Esophagus squamous epithelium (tissue), 5 donors: ENCODE results near the gene TSBP1. TPM values are rescaled to one million over a fixed set of nuclear protein-coding genes. Genes with fewer than 3 reads are reported as not detected.
A peak's percentile ranks its signal among the peaks of the same experiment; 100 is the strongest.

Source experiments
- DNase-seq: peaks from one replicate; lab custom pipeline; 2025; lab: John Stamatoyannopoulos, UW
- H3K27ac ChIP-seq, 4 donors: fragments of 200-600 bp; sonication (generic); one replicate each; pipeline ENCODE4 v1.5.1; 2016 to 2019; ENCODE audit warnings: mild to moderate bottlenecking in 1 of 4
- H3K27me3 ChIP-seq, 4 donors: fragments of 200-600 bp; sonication (generic); 1 replicate in 3 of 4; 2 replicates in 1 of 4; pipeline versions ENCODE4 v1.5.1 to v1.6.0; 2017 to 2021; ENCODE audit warnings: antibody characterized with exemption in 1 of 4
- H3K36me3 ChIP-seq, 3 donors: fragments of 200-600 bp; sonication (generic); one replicate each; pipeline ENCODE4 v1.5.1; 2016 to 2019
- H3K4me1 ChIP-seq, 3 donors: fragments of 200-600 bp; sonication (generic); one replicate each; pipeline ENCODE4 v1.5.1; 2017 to 2019
- H3K4me3 ChIP-seq, 4 donors: fragments of 200-600 bp; sonication (generic); 1 replicate in 3 of 4; 2 replicates in 1 of 4; pipeline ENCODE4 v1.5.1; 2016 to 2019; ENCODE audit warnings: mild to moderate bottlenecking in 2 of 4, moderate library complexity in 1 of 4
- H3K9me3 ChIP-seq, 3 donors: fragments of 200-600 bp; sonication (generic); one replicate each; pipeline ENCODE4 v1.5.1; 2016 to 2019
- POLR2A ChIP-seq, 4 donors: fragments of 450-650 bp; IDR thresholded peaks; one replicate each; pipeline ENCODE4 v1.6.1; 2017; ENCODE audit warnings: antibody characterized with exemption in 4 of 4, mild to moderate bottlenecking in 4 of 4, moderate library complexity in 3 of 4
- WGBS, 2 donors: methylation state at CpG; one replicate each; pipeline ENCODE4 v1.1.5; 2018; 5-methylcytosine and 5-hydroxymethylcytosine counted together
- intact Hi-C: fragments of 100-400 bp; cut with DNase I; formaldehyde crosslinking; loops from one replicate; pipeline ENCODE4 v1.15.0; 2022
- total RNA-seq, 4 donors: library from RNA; depleted of rRNA; stranded (reverse); fragments of >200 nt; gene quantifications; one replicate each; pipeline ENCODE4 v1.1.0, GENCODE V29; 2016
- TF ChIP-seq, protein P1 (sequence below), 6 experiments: fragments of 450-650 bp in 4 of 6; fragments of 200-600 bp in 2 of 6; sonication (generic) in 2 of 6; IDR thresholded peaks; one replicate each; pipeline ENCODE4 v1.5.1; 2016 to 2019; ENCODE audit warnings: antibody characterized with exemption in 6 of 6, mild to moderate bottlenecking in 4 of 6, moderate library complexity in 4 of 6
- donor health status: DM: yes; HTN: yes; CAD: no.

The TSBP1 gene, protein sequence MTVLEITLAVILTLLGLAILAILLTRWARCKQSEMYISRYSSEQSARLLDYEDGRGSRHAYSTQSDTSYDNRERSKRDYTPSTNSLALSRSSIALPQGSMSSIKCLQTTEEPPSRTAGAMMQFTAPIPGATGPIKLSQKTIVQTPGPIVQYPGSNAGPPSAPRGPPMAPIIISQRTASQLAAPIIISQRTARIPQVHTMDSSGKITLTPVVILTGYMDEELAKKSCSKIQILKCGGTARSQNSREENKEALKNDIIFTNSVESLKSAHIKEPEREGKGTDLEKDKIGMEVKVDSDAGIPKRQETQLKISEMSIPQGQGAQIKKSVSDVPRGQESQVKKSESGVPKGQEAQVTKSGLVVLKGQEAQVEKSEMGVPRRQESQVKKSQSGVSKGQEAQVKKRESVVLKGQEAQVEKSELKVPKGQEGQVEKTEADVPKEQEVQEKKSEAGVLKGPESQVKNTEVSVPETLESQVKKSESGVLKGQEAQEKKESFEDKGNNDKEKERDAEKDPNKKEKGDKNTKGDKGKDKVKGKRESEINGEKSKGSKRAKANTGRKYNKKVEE
- total RNA-seq: not detected

- Histone ChIP-seq H3K9me3 (no peaks in the 10 kb centered on the region), H3K36me3 (no peaks in the 10 kb centered on the region), H3K4me3 (no peak within 1 kb of the TSS), H3K27ac (no peak within 1 kb of the TSS), H3K27me3 (no peaks in the 10 kb centered on the region), H3K4me1 (no peaks in the 10 kb centered on the region)
- DNase-seq: no peak
- TF ChIP-seq, protein P1, sequence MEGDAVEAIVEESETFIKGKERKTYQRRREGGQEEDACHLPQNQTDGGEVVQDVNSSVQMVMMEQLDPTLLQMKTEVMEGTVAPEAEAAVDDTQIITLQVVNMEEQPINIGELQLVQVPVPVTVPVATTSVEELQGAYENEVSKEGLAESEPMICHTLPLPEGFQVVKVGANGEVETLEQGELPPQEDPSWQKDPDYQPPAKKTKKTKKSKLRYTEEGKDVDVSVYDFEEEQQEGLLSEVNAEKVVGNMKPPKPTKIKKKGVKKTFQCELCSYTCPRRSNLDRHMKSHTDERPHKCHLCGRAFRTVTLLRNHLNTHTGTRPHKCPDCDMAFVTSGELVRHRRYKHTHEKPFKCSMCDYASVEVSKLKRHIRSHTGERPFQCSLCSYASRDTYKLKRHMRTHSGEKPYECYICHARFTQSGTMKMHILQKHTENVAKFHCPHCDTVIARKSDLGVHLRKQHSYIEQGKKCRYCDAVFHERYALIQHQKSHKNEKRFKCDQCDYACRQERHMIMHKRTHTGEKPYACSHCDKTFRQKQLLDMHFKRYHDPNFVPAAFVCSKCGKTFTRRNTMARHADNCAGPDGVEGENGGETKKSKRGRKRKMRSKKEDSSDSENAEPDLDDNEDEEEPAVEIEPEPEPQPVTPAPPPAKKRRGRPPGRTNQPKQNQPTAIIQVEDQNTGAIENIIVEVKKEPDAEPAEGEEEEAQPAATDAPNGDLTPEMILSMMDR (IDR thresholded peaks at IDR 0.05): no peak
- no peak for TF ChIP-seq POLR2A (IDR thresholded peaks at IDR 0.05)
- intact Hi-C loops: no loop called here
Measured at GRCh38 chr6:32371803-32372202, at the start of gene TSBP1. TSS of gene TSBP1 (minus strand) at chr6:32371903. CDS start at chr6:32371706, 197 bp downstream.

DNA sequence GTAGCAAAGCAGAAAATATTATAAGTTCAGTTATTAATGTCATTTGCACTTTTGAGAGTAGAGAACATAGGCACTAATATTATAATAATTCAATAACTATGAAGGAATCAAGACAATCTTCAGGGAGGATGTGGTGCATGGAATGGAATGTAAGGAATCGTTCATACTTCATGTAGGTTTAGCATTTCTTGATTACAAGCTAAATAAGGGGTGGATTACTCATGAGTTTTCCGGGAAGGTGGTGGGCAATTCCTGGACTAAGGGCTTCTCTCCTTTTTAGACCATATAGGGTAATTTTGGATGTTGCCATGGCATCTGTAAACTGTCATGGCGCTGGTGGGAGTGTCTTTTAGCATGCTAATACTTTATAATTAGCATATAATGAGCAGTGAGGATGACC is 44.3 kb upstream of the TSBP1 start:
- no peak overlapping the region for H3K27ac ChIP-seq
- H3K4me3 ChIP-seq: no peak overlapping the region
- TF ChIP-seq, protein P1 (IDR thresholded peaks at IDR 0.05): no peak
- no peak for TF ChIP-seq POLR2A (IDR thresholded peaks at IDR 0.05)
- no peaks in the 10 kb centered on the region for H3K9me3 ChIP-seq
- H3K27me3 ChIP-seq: peaks cover 0 to 89% (median 0%) of the 10 kb centered on the region in 4 donors
- H3K36me3 ChIP-seq: no peaks in the 10 kb centered on the region
- no peak for DNase-seq
- H3K4me1 ChIP-seq: peaks cover 0 to 8% (median 0%) of the 10 kb centered on the region in 3 donors
- 81 to 82% methylated on average over 3 of the region's 3 CpGs for WGBS, 2 donors
- intact Hi-C loops: no loop called here

DNA sequence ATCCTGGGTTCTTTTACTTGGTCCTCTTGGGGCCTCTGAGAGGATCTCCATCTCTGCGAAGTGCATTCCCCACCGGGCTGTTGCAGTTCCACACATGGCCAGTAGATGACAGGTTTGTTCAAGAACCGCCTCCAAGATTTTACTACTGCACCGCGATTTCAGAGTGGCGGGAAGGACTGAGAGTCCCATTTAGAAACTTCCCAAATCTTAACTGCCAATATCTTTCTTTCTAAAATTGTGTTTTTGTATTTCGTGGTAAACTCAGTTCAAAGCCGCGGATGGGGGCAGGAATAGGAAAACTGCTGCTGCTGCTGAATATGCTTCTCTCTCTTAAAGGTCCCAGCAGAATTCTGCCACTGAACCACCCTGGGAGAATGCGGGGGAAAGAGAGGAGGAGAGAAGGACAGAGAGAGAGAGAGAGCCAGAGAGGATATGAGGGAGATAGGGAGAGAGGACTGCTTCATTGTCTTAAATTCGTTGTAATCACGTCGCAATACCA is 43.9 kb upstream of the TSBP1 start:
- peaks cover 0 to 86% (median 0%) of the 10 kb centered on the region in 4 donors for H3K27me3 ChIP-seq
- no peak overlapping the region for H3K27ac ChIP-seq
- H3K36me3 ChIP-seq: no peaks in the 10 kb centered on the region
- peaks cover 0 to 8% (median 0%) of the 10 kb centered on the region in 3 donors for H3K4me1 ChIP-seq
- no peak for TF ChIP-seq POLR2A (IDR thresholded peaks at IDR 0.05)
- TF ChIP-seq, protein P1 (IDR thresholded peaks at IDR 0.05): peak in 5 of 6 experiments; percentile 93 to 100 (median 98)
- no peaks in the 10 kb centered on the region for H3K9me3 ChIP-seq
- H3K4me3 ChIP-seq: peak overlapping the region in 1 of 4 donors; percentile 22
- DNase-seq: no peak
- intact Hi-C loops: no loop called here
- WGBS, 2 donors: 5 to 13% methylated on average over 13 of the region's 13 CpGs

- H3K4me3 ChIP-seq: no peak overlapping the region
- DNase-seq: no peak
- no peaks in the 10 kb centered on the region for H3K9me3 ChIP-seq
- peaks cover 0 to 8% (median 0%) of the 10 kb centered on the region in 3 donors for H3K4me1 ChIP-seq
- TF ChIP-seq, protein P1 (IDR thresholded peaks at IDR 0.05): peak; percentile 86 to 96 (median 91)
- TF ChIP-seq POLR2A (IDR thresholded peaks at IDR 0.05): no peak
- intact Hi-C loops: loop anchor here (5.0 kb wide), 3 partner anchors 171 to 384 kb away; no protein-coding TSS in a partner anchor
- 5 to 6% methylated on average over 11 of the region's 11 CpGs for WGBS, 2 donors
- no peaks in the 10 kb centered on the region for H3K36me3 ChIP-seq
- H3K27ac ChIP-seq: no peak overlapping the region
- H3K27me3 ChIP-seq: peaks cover 0 to 76% (median 0%) of the 10 kb centered on the region in 4 donors
Measured at GRCh38 chr6:32413427-32414047, 41.8 kb upstream of the TSBP1 start.
